Glutamatergic neuron (in vitro differentiated cells): ENCODE results near the gene CAST. TPM values are rescaled to one million over a fixed set of nuclear protein-coding genes. Genes with fewer than 3 reads are reported as not detected.

Source experiments
- DNase-seq: peaks from one replicate; pipeline ENCODE4 v3.0.0; 2022
- H3K27ac Mint-ChIP-seq: one replicate; pipeline ENCODE4 v1.8.0; 2020; ENCODE audit warnings: mild to moderate bottlenecking, mixed read lengths, inconsistent platforms; ENCODE audit not compliant: unreplicated experiment
- H3K27me3 Mint-ChIP-seq: one replicate; pipeline ENCODE4 v1.8.0; 2020; ENCODE audit warnings: mild to moderate bottlenecking, moderate library complexity, mixed read lengths, inconsistent platforms; ENCODE audit not compliant: unreplicated experiment
- H3K36me3 Mint-ChIP-seq: one replicate; pipeline ENCODE4 v1.8.0; 2020; ENCODE audit warnings: mild to moderate bottlenecking, mixed read lengths, inconsistent platforms; ENCODE audit not compliant: unreplicated experiment
- H3K4me1 Mint-ChIP-seq: one replicate; pipeline ENCODE4 v1.8.0; 2020; ENCODE audit warnings: mild to moderate bottlenecking, low read depth, mixed read lengths, inconsistent platforms; ENCODE audit not compliant: unreplicated experiment
- H3K4me3 Mint-ChIP-seq: one replicate; pipeline ENCODE4 v1.8.0; 2020; ENCODE audit warnings: mild to moderate bottlenecking, mixed read lengths, inconsistent platforms; ENCODE audit not compliant: unreplicated experiment
- H3K9me3 Mint-ChIP-seq: one replicate; pipeline ENCODE4 v1.8.0; 2020; ENCODE audit warnings: mild to moderate bottlenecking, moderate library complexity, mixed read lengths, inconsistent platforms; ENCODE audit not compliant: unreplicated experiment
- total RNA-seq: library from RNA; stranded (reverse); fragmentation: NEBNext Ultra II Directional; extraction: Animal tissue kit (Norgen Biotek cat#: 25700); gene quantifications from one replicate; pipeline ENCODE4 v1.2.1, GENCODE V29; 2021; ENCODE audit not compliant: unreplicated experiment
- TF ChIP-seq, protein P1 (sequence below): fragments of 200-600 bp; sonication (generic); IDR thresholded peaks from one replicate; pipeline ENCODE4 v1.5.0; 2021; ENCODE audit not compliant: partially characterized antibody, unreplicated experiment

Gene CAST
- total RNA-seq, 1 donor from 2014 or later = 19.4 TPM

DNA sequence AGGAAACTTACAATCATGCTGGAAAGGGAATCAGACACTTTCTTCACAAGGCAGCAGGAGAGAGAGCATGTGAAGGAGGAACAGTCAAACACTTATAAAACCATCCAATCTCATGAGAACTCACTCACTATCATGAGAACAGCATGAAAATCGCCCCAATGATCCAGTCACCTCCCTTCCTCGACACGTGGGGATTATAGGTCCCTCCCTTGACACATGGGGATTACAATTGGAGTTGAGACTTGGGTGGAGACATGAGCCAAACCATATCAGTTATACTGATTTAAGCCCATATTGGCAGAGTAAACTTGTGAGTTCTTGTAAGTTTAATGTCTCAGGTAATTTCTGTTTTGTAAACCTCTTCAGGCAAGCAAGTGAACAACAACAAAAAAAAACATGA, 74.8 kb downstream of the CAST start:
- Mint-ChIP-seq H3K4me3 (no peak overlapping the region), H3K27me3 (no peaks in the 10 kb centered on the region), H3K4me1 (peaks cover 5% of the 10 kb centered on the region), H3K27ac (no peak overlapping the region), H3K36me3 (peaks cover 5% of the 10 kb centered on the region), H3K9me3 (no peaks in the 10 kb centered on the region)
- TF ChIP-seq, protein P1, sequence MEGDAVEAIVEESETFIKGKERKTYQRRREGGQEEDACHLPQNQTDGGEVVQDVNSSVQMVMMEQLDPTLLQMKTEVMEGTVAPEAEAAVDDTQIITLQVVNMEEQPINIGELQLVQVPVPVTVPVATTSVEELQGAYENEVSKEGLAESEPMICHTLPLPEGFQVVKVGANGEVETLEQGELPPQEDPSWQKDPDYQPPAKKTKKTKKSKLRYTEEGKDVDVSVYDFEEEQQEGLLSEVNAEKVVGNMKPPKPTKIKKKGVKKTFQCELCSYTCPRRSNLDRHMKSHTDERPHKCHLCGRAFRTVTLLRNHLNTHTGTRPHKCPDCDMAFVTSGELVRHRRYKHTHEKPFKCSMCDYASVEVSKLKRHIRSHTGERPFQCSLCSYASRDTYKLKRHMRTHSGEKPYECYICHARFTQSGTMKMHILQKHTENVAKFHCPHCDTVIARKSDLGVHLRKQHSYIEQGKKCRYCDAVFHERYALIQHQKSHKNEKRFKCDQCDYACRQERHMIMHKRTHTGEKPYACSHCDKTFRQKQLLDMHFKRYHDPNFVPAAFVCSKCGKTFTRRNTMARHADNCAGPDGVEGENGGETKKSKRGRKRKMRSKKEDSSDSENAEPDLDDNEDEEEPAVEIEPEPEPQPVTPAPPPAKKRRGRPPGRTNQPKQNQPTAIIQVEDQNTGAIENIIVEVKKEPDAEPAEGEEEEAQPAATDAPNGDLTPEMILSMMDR = no peak
- no peak for DNase-seq

DNA sequence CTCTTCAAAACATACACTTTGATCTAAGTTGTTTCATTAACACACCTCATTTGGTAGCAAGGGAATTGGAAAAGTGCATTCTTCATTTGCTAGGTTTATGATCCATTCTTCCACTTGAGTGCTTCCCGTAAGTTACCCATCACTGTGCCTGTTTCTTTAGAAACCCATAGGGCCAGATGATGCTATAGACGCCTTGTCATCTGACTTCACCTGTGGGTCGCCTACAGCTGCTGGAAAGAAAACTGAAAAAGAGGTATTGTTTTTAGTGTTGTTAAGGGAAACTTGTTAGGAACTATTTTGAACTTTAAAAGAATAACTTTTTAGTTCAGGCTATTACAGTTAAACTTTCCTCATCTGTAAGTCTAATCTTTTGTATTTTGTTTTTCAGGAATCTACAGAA, 78.9 kb downstream of the CAST start:
- no peaks in the 10 kb centered on the region for H3K4me1 Mint-ChIP-seq
- TF ChIP-seq, protein P1 = no peak
- H3K9me3 Mint-ChIP-seq = no peaks in the 10 kb centered on the region
- no peaks in the 10 kb centered on the region for H3K27me3 Mint-ChIP-seq
- no peak for DNase-seq
- no peak overlapping the region for H3K4me3 Mint-ChIP-seq
- H3K36me3 Mint-ChIP-seq = peaks cover 5% of the 10 kb centered on the region
- no peak overlapping the region for H3K27ac Mint-ChIP-seq

DNA sequence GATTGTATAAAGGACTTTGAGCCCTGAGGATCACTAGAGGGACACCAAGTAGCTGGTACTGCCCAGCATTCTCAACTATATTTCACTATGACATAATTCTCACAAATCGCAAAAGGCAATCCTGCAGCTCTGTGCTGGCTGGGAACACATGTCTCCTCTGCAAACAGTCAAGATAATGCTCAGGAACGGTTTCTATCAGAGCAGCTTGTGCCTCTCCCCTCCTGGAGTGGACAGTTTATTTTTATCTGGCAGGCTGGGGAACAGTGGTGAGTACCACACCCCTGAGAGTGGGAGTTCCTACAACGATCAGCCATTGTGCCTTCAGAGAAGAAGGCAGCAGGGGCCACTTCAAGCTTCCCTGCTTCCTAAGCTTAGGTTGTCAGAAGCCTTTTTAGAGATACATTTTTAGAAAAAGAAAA, 79.7 kb downstream of the CAST start:
- no peak for DNase-seq
- Mint-ChIP-seq H3K9me3 (no peaks in the 10 kb centered on the region), H3K36me3 (peaks cover 5% of the 10 kb centered on the region), H3K27me3 (no peaks in the 10 kb centered on the region), H3K27ac (no peak overlapping the region), H3K4me1 (no peaks in the 10 kb centered on the region), H3K4me3 (no peak overlapping the region)
- TF ChIP-seq, protein P1 = no peak

DNA sequence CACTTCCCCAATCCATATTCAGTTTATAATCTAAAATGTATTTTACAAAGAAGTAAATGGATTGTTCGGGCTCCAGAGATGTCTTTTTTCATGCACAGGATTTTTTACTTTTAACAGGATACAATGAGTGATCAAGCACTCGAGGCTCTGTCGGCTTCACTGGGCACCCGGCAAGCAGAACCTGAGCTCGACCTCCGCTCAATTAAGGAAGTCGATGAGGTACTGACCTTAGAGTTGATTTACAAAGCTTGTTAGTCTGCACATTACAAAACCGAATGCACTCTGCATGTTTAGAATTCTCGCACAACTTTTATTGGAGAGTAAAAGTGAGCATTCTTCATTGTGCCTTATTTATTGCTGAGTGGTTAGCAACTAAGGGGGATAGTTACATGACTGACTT, 80.4 kb downstream of the CAST start:
- H3K36me3 Mint-ChIP-seq = peaks cover 5% of the 10 kb centered on the region

DNA sequence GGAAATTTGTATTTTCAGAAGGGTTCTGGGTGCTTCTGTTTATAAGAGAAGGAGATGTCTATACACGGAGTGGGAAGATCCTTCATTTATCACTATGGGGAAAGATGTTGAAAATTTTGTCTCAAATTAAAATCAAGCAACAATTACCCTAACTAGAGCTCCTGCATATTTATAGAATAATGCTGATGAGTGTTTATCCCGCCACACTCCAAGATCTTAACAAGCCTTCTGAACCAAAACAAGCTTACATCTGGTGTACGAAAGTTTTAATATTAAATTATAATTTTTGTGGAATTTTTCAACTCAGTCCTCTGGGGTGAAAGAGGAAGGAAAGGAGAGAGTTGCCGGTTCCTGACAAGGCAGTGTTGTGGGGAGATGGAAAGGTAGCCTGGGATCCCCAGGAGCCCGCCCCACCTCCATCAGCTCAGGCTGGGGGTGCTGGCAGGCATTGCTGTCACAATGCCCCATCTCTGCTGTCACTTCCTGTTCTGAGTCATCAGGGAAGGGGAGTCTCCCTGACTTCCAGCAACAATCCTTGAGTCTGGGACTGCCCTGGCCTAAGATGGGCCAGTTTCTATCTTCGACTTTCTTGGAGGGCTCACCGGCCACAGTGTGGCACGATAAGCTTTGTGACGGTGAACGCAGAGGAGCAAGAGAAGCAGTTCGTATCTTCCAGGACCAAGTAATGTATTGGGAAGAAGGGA, 81.0 kb downstream of the CAST start:
- H3K4me3 Mint-ChIP-seq = no peak overlapping the region
- no peak overlapping the region for H3K27ac Mint-ChIP-seq
- peaks cover 5% of the 10 kb centered on the region for H3K36me3 Mint-ChIP-seq
- H3K4me1 Mint-ChIP-seq = no peaks in the 10 kb centered on the region
- TF ChIP-seq, protein P1 = no peak
- DNase-seq = no peak
- no peaks in the 10 kb centered on the region for H3K9me3 Mint-ChIP-seq
- H3K27me3 Mint-ChIP-seq = no peaks in the 10 kb centered on the region

More for the DNA sequence above, 80.4 kb downstream of the CAST start:
- Mint-ChIP-seq H3K4me3 (no peak overlapping the region), H3K4me1 (no peaks in the 10 kb centered on the region), H3K9me3 (no peaks in the 10 kb centered on the region), H3K27me3 (no peaks in the 10 kb centered on the region), H3K27ac (no peak overlapping the region)
- no peak for DNase-seq
- TF ChIP-seq, protein P1 = no peak
